AG09319 (cell line): ENCODE results near the gene PDGFC.
"Not testable (repeated sequence)": the region's sequence is repeated elsewhere in the genome, so short reads cannot be mapped to it uniquely, and the experiment has no call there.

Source experiments
- DNase-seq: peaks from one replicate; pipeline ENCODE4 v3.0.0-alpha.2; 2010; ENCODE audit warnings: low read depth; ENCODE audit errors: extremely low read depth
- TF ChIP-seq, protein P1 (sequence below): IDR thresholded peaks from 2 replicates; pipeline ENCODE4 v1.5.1; 2011; ENCODE audit warnings: low read depth, mild to moderate bottlenecking, inconsistent platforms, low read length, moderate library complexity

Gene PDGFC

DNA sequence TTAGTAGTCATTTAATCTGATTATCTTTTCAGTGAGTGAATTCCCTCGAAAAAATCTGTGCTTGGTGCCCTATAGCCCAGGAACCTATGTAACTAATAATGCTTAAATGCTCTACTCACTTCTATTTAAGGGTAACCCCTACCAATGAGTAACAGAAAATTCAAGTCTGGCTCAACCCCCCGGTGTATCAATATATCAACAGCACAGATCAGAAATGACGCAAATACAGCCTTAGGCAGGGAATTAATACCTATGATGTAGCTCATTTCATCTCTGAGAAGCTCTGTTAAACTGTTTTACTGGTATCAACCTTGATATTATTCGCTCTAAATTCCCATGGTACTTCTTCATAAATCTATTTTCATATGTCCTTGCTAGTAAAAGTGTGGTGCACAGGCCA lies 28.6 kb downstream of the PDGFC start:
- no peak for DNase-seq

DNA sequence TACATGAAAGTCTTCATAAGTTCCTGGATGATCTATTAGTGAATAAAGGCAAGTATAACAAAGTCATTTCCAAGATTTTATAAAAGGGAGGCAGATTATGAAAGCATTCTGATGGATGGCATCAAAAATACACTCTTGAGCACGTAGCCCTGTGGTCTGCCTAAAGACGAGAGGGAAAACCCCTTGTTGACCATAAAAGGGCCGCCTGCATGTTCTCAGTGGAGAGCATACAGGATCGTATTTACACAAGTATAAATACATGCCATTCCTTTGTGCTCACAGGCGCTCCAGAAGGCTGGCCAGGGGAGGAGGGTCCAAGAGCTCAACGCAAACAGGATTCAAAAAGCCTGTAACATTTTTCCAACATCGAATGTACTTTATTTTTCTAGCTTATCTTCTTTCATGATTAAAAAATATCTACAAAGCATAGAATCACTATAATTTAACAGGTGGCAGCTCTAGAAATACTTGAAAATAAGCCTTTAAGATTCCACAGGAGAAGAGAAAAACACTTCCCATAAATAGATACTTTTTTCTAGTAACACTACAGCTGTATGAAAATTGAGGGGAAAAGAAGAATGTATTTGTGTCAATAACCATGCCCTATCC lies 29.6 kb downstream of the PDGFC start:
- TF ChIP-seq, protein P1, sequence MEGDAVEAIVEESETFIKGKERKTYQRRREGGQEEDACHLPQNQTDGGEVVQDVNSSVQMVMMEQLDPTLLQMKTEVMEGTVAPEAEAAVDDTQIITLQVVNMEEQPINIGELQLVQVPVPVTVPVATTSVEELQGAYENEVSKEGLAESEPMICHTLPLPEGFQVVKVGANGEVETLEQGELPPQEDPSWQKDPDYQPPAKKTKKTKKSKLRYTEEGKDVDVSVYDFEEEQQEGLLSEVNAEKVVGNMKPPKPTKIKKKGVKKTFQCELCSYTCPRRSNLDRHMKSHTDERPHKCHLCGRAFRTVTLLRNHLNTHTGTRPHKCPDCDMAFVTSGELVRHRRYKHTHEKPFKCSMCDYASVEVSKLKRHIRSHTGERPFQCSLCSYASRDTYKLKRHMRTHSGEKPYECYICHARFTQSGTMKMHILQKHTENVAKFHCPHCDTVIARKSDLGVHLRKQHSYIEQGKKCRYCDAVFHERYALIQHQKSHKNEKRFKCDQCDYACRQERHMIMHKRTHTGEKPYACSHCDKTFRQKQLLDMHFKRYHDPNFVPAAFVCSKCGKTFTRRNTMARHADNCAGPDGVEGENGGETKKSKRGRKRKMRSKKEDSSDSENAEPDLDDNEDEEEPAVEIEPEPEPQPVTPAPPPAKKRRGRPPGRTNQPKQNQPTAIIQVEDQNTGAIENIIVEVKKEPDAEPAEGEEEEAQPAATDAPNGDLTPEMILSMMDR, result no peak
- peak; percentile 42 for DNase-seq

More for the DNA sequence above, 28.6 kb downstream of the PDGFC start:
- TF ChIP-seq, protein P1, result no peak

DNA sequence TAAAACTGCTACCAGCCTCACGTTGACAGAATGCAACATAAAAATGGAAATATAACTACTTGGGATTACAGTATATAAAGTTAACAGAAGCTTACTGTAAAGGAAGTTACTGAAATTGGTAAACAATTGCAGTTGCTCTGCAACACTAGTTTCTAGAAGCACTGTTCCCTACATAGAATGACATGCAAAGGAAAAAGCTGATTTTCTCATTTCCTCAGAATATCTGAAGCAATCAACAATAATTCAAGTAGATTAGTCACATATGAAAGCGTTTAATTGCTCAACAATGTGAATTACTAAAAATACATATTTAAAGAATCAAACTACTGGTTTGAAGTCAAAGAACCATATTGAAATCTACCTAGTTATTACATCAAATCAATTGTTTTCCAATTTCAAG lies 31.8 kb downstream of the PDGFC start:
- TF ChIP-seq, protein P1, result no peak
- DNase-seq, result no peak

DNA sequence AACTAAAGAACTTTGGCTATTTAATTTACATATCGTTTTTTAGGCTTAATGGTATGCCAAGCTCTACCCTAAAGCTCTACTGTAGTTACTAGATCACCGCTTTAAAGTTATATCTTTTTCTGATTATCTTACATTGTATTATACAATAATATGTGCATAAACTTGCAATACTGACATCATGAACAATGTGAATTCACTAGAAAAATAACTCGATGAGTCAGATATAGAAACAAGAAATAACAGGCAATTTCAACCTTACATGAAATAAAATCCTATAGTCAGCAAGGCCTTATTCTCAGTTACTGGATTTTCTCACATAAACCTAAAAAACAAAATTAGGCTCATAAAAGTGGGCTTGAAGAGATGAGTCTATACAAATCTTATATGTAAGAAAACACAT lies 32.5 kb downstream of the PDGFC start:
- TF ChIP-seq, protein P1, result no peak
- DNase-seq, result no peak

DNA sequence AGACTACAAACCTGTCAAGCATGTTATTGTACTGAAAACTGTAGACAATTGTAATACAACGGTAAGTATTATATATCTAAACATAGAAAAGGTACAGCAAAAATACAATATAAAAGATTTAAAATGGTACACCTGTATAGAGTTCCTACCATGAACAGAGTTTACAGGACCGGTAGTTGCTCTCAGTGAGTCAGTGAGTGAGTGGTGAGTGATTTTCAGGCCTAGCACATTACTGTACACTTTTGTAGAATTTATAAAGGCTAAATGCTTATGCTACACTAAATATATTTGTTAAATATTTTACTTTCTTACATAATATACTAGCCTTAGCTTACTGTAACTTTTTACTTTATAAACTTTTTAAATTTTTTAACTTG lies 37.4 kb downstream of the PDGFC start:
- TF ChIP-seq, protein P1, result no peak

DNA sequence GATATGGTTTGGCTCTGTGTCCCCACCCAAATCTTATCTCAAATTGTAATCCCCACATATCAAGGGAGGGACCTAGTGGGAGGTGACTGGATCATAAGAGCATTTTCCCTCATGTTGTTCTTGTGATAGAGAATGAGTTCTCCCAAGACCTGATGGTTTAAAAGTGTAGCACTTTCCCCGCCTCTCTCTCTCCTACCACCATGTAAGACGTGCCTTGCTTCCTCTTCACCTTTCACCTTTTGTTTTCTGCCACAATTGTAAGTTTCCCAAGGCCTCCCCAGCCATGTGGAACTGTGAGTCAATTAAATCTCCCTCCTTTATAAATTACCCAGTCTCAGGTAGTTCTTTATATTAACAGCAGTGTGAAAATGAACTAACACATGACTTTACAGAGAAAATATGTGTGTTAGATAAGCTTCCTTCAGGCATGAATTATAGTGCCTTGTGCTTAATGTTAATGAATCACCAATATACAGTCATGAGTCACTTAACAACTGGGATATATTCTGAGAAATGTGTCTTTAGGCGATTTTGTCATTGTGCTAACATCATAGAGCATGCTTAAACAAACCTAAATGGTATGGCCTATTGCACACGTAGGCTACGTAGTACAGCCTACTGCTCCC lies 37.9 kb downstream of the PDGFC start:
- DNase-seq, result no peak
- TF ChIP-seq, protein P1, result no peak

More for the DNA sequence above, 37.4 kb downstream of the PDGFC start:
- no peak for DNase-seq

DNA sequence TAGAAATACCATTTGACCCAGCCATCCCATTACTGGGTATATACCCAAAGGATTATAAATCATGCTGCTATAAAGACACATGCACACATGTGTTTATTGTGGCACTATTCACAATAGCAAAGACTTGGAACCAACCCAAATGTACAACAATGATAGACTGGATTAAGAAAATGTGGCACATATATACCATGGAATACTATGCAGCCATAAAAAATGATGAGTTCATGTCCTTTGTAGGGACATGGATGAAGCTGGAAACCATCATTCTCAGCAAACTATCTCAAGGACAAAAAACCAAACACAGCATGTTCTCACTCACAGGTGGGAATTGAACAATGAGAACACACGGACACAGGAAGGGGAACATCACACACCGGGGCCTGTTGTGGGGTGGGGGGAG lies 39.2 kb downstream of the PDGFC start:
- DNase-seq, result not testable (repeated sequence)

DNA sequence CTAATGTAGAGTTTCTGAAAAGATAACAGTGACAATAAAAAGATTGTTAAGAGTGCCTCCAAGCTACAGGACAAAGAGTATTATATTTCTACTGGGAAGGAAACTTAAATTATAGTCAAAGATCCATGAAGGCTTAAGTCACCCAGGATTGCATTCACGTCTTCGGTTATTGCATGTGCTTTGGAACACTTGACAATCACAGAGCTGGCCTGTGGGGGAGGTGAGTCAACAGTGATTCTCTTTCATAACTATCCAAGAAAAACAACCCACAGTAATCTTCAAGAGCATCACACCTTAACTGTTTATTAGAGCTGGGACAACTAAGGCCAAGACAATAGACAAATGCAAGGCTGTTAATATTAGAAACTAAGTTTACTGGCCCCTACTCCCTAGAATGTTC lies 40.3 kb downstream of the PDGFC start:
- peak; percentile 76 for DNase-seq
- TF ChIP-seq, protein P1, result no peak
